DMS114 treated with DMSO at 0.1 percent for 48 hours (cell line): Measurements from ENCODE around the gene RNF207.

Experiments
- DNase-seq: peaks from one replicate; lab custom pipeline; 2025; ENCODE audit not compliant: unreplicated experiment; lab: John Stamatoyannopoulos, UW

The RNF207 gene

GRCh38 chr1:6224718-6225117 is 18.8 kb downstream of the RNF207 start:
- DNase-seq, result no peak

- DNase-seq, result no peak
Observed at GRCh38 chr1:6225651-6226050, 19.7 kb downstream of the RNF207 start.

- DNase-seq, result no peak
Observed at GRCh38 chr1:6233376-6233775, 27.5 kb downstream of the RNF207 start.

GRCh38 chr1:6234502-6235295 is 28.8 kb downstream of the RNF207 start:
- no peak for DNase-seq

GRCh38 chr1:6235296-6235677 is 29.4 kb downstream of the RNF207 start:
- no peak for DNase-seq

GRCh38 chr1:6237093-6237492 is 31.2 kb downstream of the RNF207 start:
- no peak for DNase-seq

GRCh38 chr1:6239213-6239752 is 33.4 kb downstream of the RNF207 start:
- DNase-seq, result no peak

- no peak for DNase-seq
Observed at GRCh38 chr1:6239950-6240768, 34.2 kb downstream of the RNF207 start.

- DNase-seq, result no peak
Observed at GRCh38 chr1:6241107-6241886, 35.4 kb downstream of the RNF207 start.

GRCh38 chr1:6241887-6242740 is 36.2 kb downstream of the RNF207 start:
- DNase-seq, result no peak

- no peak for DNase-seq
Observed at GRCh38 chr1:6243053-6243834, 37.3 kb downstream of the RNF207 start.

- DNase-seq, result no peak
Observed at GRCh38 chr1:6243993-6244392, 38.1 kb downstream of the RNF207 start, which contains the start of gene HES3. Gene HES3 (plus strand): TSS chr1:6244179. CDS start chr1:6244366, 187 bp downstream.

GRCh38 chr1:6244401-6245049 is 38.6 kb downstream of the RNF207 start:
- no peak for DNase-seq

- peak; percentile 49 for DNase-seq
Observed at GRCh38 chr1:6245086-6245868, 39.4 kb downstream of the RNF207 start.

- peak; percentile 75 for DNase-seq
Observed at GRCh38 chr1:6245869-6246496, 40.1 kb downstream of the RNF207 start.

GRCh38 chr1:6246497-6247467 is 40.9 kb downstream of the RNF207 start:
- DNase-seq, result peak; percentile 40
